Islet of Langerhans (tissue), 1 donor: ENCODE measurements around the gene PBX4.
"Not testable (repeated sequence)": the region's sequence is repeated elsewhere in the genome, so short reads cannot be mapped to it uniquely, and the experiment has no call there.

Experiments used
- FAIRE-seq: peaks from one replicate; lab custom pipeline; 2011; peaks lifted over from hg19 to GRCh38; lab: Jason Lieb, UNC

The PBX4 gene

GRCh38 chr19:19626516-19627472, 8.3 kb upstream of the PBX4 start:
- no peak for FAIRE-seq

- no peak for FAIRE-seq
Observed at GRCh38 chr19:19624032-19624570, 5.6 kb upstream of the PBX4 start.

- FAIRE-seq, result no peak
Observed at GRCh38 chr19:19623383-19623782, 4.9 kb upstream of the PBX4 start.

GRCh38 chr19:19619849-19620210, 1.3 kb upstream of the PBX4 start:
- no peak for FAIRE-seq

- no peak for FAIRE-seq
Observed at GRCh38 chr19:19619181-19619848, 828 bp upstream of the PBX4 start.

GRCh38 chr19:19615086-19615485, 3.4 kb downstream of the PBX4 start:
- FAIRE-seq, result no peak

- no peak for FAIRE-seq
Observed at GRCh38 chr19:19613506-19613905, 5.0 kb downstream of the PBX4 start.

GRCh38 chr19:19610376-19611202, 7.9 kb downstream of the PBX4 start:
- FAIRE-seq, result no peak

- FAIRE-seq, result not testable (repeated sequence)
Observed at GRCh38 chr19:19606686-19607085, 11.8 kb downstream of the PBX4 start.

- no peak for FAIRE-seq
Observed at GRCh38 chr19:19606021-19606420, 12.5 kb downstream of the PBX4 start.

GRCh38 chr19:19602713-19603324, 15.7 kb downstream of the PBX4 start:
- no peak for FAIRE-seq

- FAIRE-seq, result no peak
Observed at GRCh38 chr19:19602136-19602712, 16.3 kb downstream of the PBX4 start.

- FAIRE-seq, result no peak
Observed at GRCh38 chr19:19600793-19601330, 17.6 kb downstream of the PBX4 start.

GRCh38 chr19:19598728-19599451, 19.6 kb downstream of the PBX4 start:
- not testable (repeated sequence) for FAIRE-seq

GRCh38 chr19:19597809-19598306, 20.6 kb downstream of the PBX4 start:
- no peak for FAIRE-seq

GRCh38 chr19:19595171-19595701, 23.3 kb downstream of the PBX4 start:
- FAIRE-seq, result no peak

GRCh38 chr19:19594381-19594780, 24.1 kb downstream of the PBX4 start:
- no peak for FAIRE-seq

GRCh38 chr19:19592690-19593089, 25.8 kb downstream of the PBX4 start:
- no peak for FAIRE-seq

GRCh38 chr19:19591133-19591825, 27.2 kb downstream of the PBX4 start:
- no peak for FAIRE-seq
